K562 (cell line): Measurements from ENCODE around the gene DAD1. TPM values are rescaled to one million over a fixed set of nuclear protein-coding genes. Genes with fewer than 3 reads are reported as not detected.
A peak's percentile ranks its signal among the peaks of the same experiment; 100 is the strongest.

Experiments
- BCOR ChIP-seq: fragments of 450-650 bp; IDR thresholded peaks from 2 replicates; pipeline ENCODE4 v1.6.1; 2016
- CBFA2T2 ChIP-seq: fragments of 450-650 bp; conservative IDR thresholded peaks from 2 replicates; pipeline ENCODE4 v1.6.1; 2017; ENCODE audit warnings: mild to moderate bottlenecking
- CBX2 ChIP-seq: fragments of 200-600 bp; sonication (generic); IDR thresholded peaks from one replicate; pipeline ENCODE4 v1.6.1; 2012; ENCODE audit warnings: mild to moderate bottlenecking, low read length, inconsistent platforms; ENCODE audit not compliant: insufficient read depth, poor library complexity, severe bottlenecking
- CHCHD3 ChIP-seq: fragments of 250-450 bp; sonication (Bioruptor Pico); IDR thresholded peaks from 2 replicates; pipeline ENCODE4 v2.1.2; 2022; ENCODE audit warnings: mild to moderate bottlenecking
- CTBP1 ChIP-seq: fragments of 450-650 bp; IDR thresholded peaks from 2 replicates; pipeline ENCODE4 v1.6.1; 2016; ENCODE audit warnings: borderline replicate concordance
- CUX1 ChIP-seq: fragments of 200-800 bp; sonication (Bioruptor generic); IDR thresholded peaks from 2 replicates; pipeline ENCODE4 v1.6.1; 2016; ENCODE audit warnings: missing genetic modification characterization, missing compliant biosample characterization
- ESRRB ChIP-seq: fragments of 250-450 bp; sonication (Bioruptor Pico); IDR thresholded peaks from 2 replicates; pipeline ENCODE4 v1.5.0; 2020; ENCODE audit warnings: mild to moderate bottlenecking, moderate library complexity, borderline replicate concordance
- ETS1 ChIP-seq: conservative IDR thresholded peaks from 2 replicates; pipeline ENCODE4 v1.6.1; 2011; ENCODE audit warnings: low read depth, mild to moderate bottlenecking, low read length; ENCODE audit not compliant: control insufficient read depth
- HCFC1 ChIP-seq: IDR thresholded peaks from 2 replicates; pipeline ENCODE4 v1.6.1; 2012; ENCODE audit warnings: low read depth, low read length, improper control_type of control experiment
- HDAC8 ChIP-seq: fragments of 450-650 bp; IDR thresholded peaks from 2 replicates; pipeline ENCODE4 v1.6.1; 2016; ENCODE audit warnings: mild to moderate bottlenecking, missing genetic modification characterization, moderate library complexity, missing compliant biosample characterization
- HLTF ChIP-seq: fragments of 450-650 bp; IDR thresholded peaks from 2 replicates; pipeline ENCODE4 v1.6.1; 2016
- HSF4 ChIP-seq: fragments of 250-450 bp; sonication (Bioruptor Pico); IDR thresholded peaks from 2 replicates; pipeline ENCODE4 v2.1.2; 2022; ENCODE audit warnings: mild to moderate bottlenecking, moderate library complexity, borderline replicate concordance
- PHF8 ChIP-seq: fragments of 200-600 bp; sonication (generic); IDR thresholded peaks from 2 replicates; pipeline ENCODE4 v1.6.1; 2012; ENCODE audit warnings: mixed run types, mild to moderate bottlenecking, inconsistent platforms, low read length, moderate library complexity, borderline replicate concordance
- RB1 ChIP-seq: fragments of 450-650 bp; IDR thresholded peaks from 2 replicates; pipeline ENCODE4 v1.6.1; 2017; ENCODE audit warnings: low read depth, mild to moderate bottlenecking
- ZBTB11 ChIP-seq, 3 experiments: fragments of 200-800 bp in 1 of 3; fragments of 250-450 bp in 1 of 3; fragments of 450-650 bp in 1 of 3; sonication (Bioruptor Pico) in 1 of 3; sonication (Bioruptor generic) in 1 of 3; formaldehyde crosslinking in 1 of 3; IDR thresholded peaks; 2 replicates each; pipeline versions ENCODE4 v1.6.1 to v1.8.0; 2016 to 2022; ENCODE audit warnings: mild to moderate bottlenecking in 2 of 3, missing genetic modification characterization in 2 of 3, missing compliant biosample characterization in 1 of 3, moderate library complexity in 1 of 3
- ZNF174 ChIP-seq: fragments of 250-450 bp; sonication (Bioruptor Pico); IDR thresholded peaks from 2 replicates; pipeline ENCODE4 v1.4.0; 2020; ENCODE audit warnings: mild to moderate bottlenecking
- ZNF3 ChIP-seq: fragments of 250-450 bp; sonication (Bioruptor Pico); IDR thresholded peaks from 2 replicates; pipeline ENCODE4 v1.5.0; 2021; ENCODE audit warnings: mild to moderate bottlenecking, moderate library complexity
- ZNF408 ChIP-seq: fragments of 250-450 bp; sonication (Bioruptor Pico); IDR thresholded peaks from 2 replicates; pipeline ENCODE4 v1.4.0; 2020; ENCODE audit warnings: low read depth, mild to moderate bottlenecking, moderate library complexity
- ZZZ3 ChIP-seq: fragments of 450-650 bp; IDR thresholded peaks from 2 replicates; pipeline ENCODE4 v1.6.1; 2016; ENCODE audit warnings: antibody characterized with exemption, mild to moderate bottlenecking, moderate library complexity
- polyA plus RNA-seq, 8 experiments: library from polyadenylated mRNA; depleted of rRNA in 4 of 8; stranded (reverse) in 5 of 8; unstranded in 3 of 8; fragments of >200 nt; fragmentation: Nextera tagmentation in 2 of 8; fragmentation: Illumina TruSeq in 1 of 8; extraction: Ambion mirVana in 2 of 8; extraction: Trizol in 1 of 8; gene quantifications; 2 replicates each; pipeline versions ENCODE4 v1.2.1 to v1.2.3, GENCODE V29; 2011 to 2014; ENCODE audit warnings: inconsistent platforms in 1 of 8, missing spikeins in 1 of 8
- total RNA-seq, 7 experiments: library from RNA; depleted of rRNA in 6 of 7; stranded (reverse); fragments of >200 nt in 6 of 7; fragmentation: Illumina TruSeq in 2 of 7; extraction: Trizol in 2 of 7; gene quantifications; 2 replicates each; pipeline versions ENCODE4 v1.2.1 to v1.2.3, GENCODE V29; 2011 to 2021; ENCODE audit warnings: low replicate concordance in 1 of 7

Gene DAD1
- total and polyA plus RNA-seq, 9 of the 15 experiments (the other 6 are each of a cell fraction or from before 2014, with no cell fraction given): 104 to 617 (median 222) TPM

- TF ChIP-seq PHF8 (peak; percentile 84; the same call in 1 of the 2 replicates), ZNF408 (CRISPR knock-in tag) (no peak), CTBP1 (peak; percentile 63), HCFC1 (0 out of 2 replicates have a peak, but pooled peaks have one; percentile 9), CBFA2T2 (no peak), ZBTB11 (CRISPR knock-in tag; IDR thresholded peaks at IDR 0.05) (no peak), ETS1 (0 out of 2 replicates have a peak, but pooled peaks have one; percentile 22), CHCHD3 (CRISPR knock-in tag) (no peak), ESRRB (CRISPR knock-in tag) (no peak), HSF4 (CRISPR knock-in tag) (no peak), BCOR (no peak), CBX2 (no peak), RB1 (no peak; the same call in 1 of the 2 replicates), ZNF3 (CRISPR knock-in tag) (no peak), ZZZ3 (no peak), ZNF174 (no peak), CUX1 (CRISPR knock-in tag) (no peak), HDAC8 (tag) (no peak), HLTF (no peak)
Measured at GRCh38 chr14:22589096-22589839, at the start of gene DAD1 (continued).
